GM23248 (cell line): ENCODE data around the gene RHOG. TPM values are rescaled to one million over a fixed set of nuclear protein-coding genes. Genes with fewer than 3 reads are reported as not detected.
A peak's percentile ranks its signal among the peaks of the same experiment; 100 is the strongest.
"Not testable (repeated sequence)": the region's sequence is repeated elsewhere in the genome, so short reads cannot be mapped to it uniquely, and the experiment has no call there.

ENCODE experiments used
- DNase-seq: peaks from one replicate; pipeline ENCODE4 v3.0.0-alpha.2; 2015
- H2AFZ ChIP-seq: fragments of 200-600 bp; sonication (generic); 2 replicates; pipeline ENCODE4 v1.6.1; 2016; ENCODE audit warnings: antibody characterized with exemption
- H3F3A ChIP-seq: fragments of 200-600 bp; sonication (generic); 2 replicates; pipeline ENCODE4 v1.6.1; 2016; ENCODE audit warnings: mild to moderate bottlenecking, antibody characterized with exemption, mixed run types; ENCODE audit not compliant: insufficient read depth
- H3K27ac ChIP-seq: fragments of 200-600 bp; sonication (generic); 2 replicates; pipeline ENCODE4 v1.5.1; 2016; ENCODE audit warnings: mild to moderate bottlenecking
- H3K27me3 ChIP-seq: fragments of 200-600 bp; sonication (generic); replicated peaks from 2 replicates; pipeline ENCODE4 v1.6.1; 2016; ENCODE audit warnings: mild to moderate bottlenecking; ENCODE audit not compliant: insufficient read depth
- H3K36me3 ChIP-seq: fragments of 200-600 bp; sonication (generic); 2 replicates; pipeline ENCODE4 v1.6.1; 2016; ENCODE audit warnings: low read depth, mild to moderate bottlenecking
- H3K4me1 ChIP-seq: fragments of 200-600 bp; sonication (generic); 2 replicates; pipeline ENCODE4 v1.6.1; 2016; ENCODE audit warnings: mild to moderate bottlenecking; ENCODE audit not compliant: insufficient read depth
- H3K4me2 ChIP-seq: fragments of 200-600 bp; sonication (generic); one replicate; pipeline ENCODE4 v1.6.1; 2016; ENCODE audit warnings: mild to moderate bottlenecking; ENCODE audit not compliant: unreplicated experiment
- H3K4me3 ChIP-seq: fragments of 200-600 bp; sonication (generic); 2 replicates; pipeline ENCODE4 v1.5.1; 2016; ENCODE audit warnings: mild to moderate bottlenecking
- H3K79me2 ChIP-seq: fragments of 200-600 bp; sonication (generic); 2 replicates; pipeline ENCODE4 v1.6.1; 2016; ENCODE audit warnings: mild to moderate bottlenecking; ENCODE audit not compliant: insufficient read depth
- H3K9ac ChIP-seq: fragments of 200-600 bp; sonication (generic); 2 replicates; pipeline ENCODE4 v1.6.1; 2016; ENCODE audit warnings: mild to moderate bottlenecking
- H3K9me2 ChIP-seq: fragments of 200-600 bp; sonication (generic); 2 replicates; pipeline ENCODE4 v1.6.1; 2016; ENCODE audit warnings: mixed run types, mild to moderate bottlenecking, moderate library complexity; ENCODE audit not compliant: insufficient read depth
- H3K9me3 ChIP-seq: fragments of 200-600 bp; sonication (generic); one replicate; pipeline ENCODE4 v1.6.1; 2017; ENCODE audit warnings: low read depth
- H4K20me1 ChIP-seq: fragments of 200-600 bp; sonication (generic); 2 replicates; pipeline ENCODE4 v1.6.0; 2016; ENCODE audit not compliant: insufficient read depth
- EZH2 ChIP-seq: fragments of 200-600 bp; sonication (generic); IDR thresholded peaks from 2 replicates; pipeline ENCODE4 v1.6.1; 2018; ENCODE audit warnings: antibody characterized with exemption, mild to moderate bottlenecking; ENCODE audit not compliant: insufficient read depth, poor library complexity, severe bottlenecking
- EZH2phosphoT487 ChIP-seq: fragments of 200-600 bp; sonication (generic); IDR thresholded peaks from 2 replicates; pipeline ENCODE4 v1.6.1; 2018; ENCODE audit warnings: antibody characterized with exemption, moderate library complexity, mild to moderate bottlenecking, low read depth; ENCODE audit not compliant: insufficient read depth
- WGBS, 2 experiments: methylation state at CpG; one replicate each; pipeline ENCODE4 v1.1.6; 2015 to 2017; ENCODE audit warnings: low lambda C conversion rate in 2 of 2, low coverage in 1 of 2; ENCODE audit errors: missing lambda C conversion rate in 2 of 2; 5-methylcytosine and 5-hydroxymethylcytosine counted together
- in situ Hi-C: fragments of 300-500 bp; cut with MboI; formaldehyde crosslinking; loops from 2 replicates; pipeline ENCODE4 v1.15.0; 2020
- polyA plus RNA-seq: library from polyadenylated mRNA; unstranded; fragments of >200 nt; fragmentation: Nextera tagmentation; extraction: Ambion mirVana; gene quantifications from 2 replicates; pipeline ENCODE4 v1.2.1, GENCODE V29; 2016
- total RNA-seq: library from RNA; depleted of rRNA; stranded (reverse); fragments of >200 nt; shearing (Covaris generic); gene quantifications from 2 replicates; pipeline ENCODE4 v1.2.3, GENCODE V29; 2014

Gene RHOG
- total and polyA plus RNA-seq, 2 experiments from 2014 or later: 45.5 to 61.4 TPM

- Histone ChIP-seq H3K36me3 (peaks cover 19% of the 10 kb centered on the region), H3F3A (0 out of 2 replicates have a peak, but pooled peaks cover 1% of the 10 kb centered on the region), H3K27ac (peak overlapping the region; percentile 87; the same call in 1 of the 2 replicates), H3K9me2 (no peaks in the 10 kb centered on the region), H3K4me2 (peak overlapping the region; percentile 96), H3K9me3 (no peaks in the 10 kb centered on the region), H4K20me1 (peaks cover 5% of the 10 kb centered on the region; the same call in 1 of the 2 replicates), H3K79me2 (peaks cover 70% of the 10 kb centered on the region), H3K4me3 (peak overlapping the region; percentile 98), H3K9ac (peak overlapping the region; percentile 99), H2AFZ (no peak overlapping the region), H3K4me1 (peaks cover 16% of the 10 kb centered on the region), H3K27me3 (no peaks in the 10 kb centered on the region)
- DNase-seq: peak; percentile 22
- in situ Hi-C loops: no loop called here
- no peak for TF ChIP-seq EZH2
- no peak for TF ChIP-seq EZH2phosphoT487
- 72 to 78% methylated on average over 8 of the region's 8 CpGs for WGBS, 2 experiments
These were observed 45.4 kb downstream of the RHOG start for GRCh38 chr11:3795131-3796001.

DNA sequence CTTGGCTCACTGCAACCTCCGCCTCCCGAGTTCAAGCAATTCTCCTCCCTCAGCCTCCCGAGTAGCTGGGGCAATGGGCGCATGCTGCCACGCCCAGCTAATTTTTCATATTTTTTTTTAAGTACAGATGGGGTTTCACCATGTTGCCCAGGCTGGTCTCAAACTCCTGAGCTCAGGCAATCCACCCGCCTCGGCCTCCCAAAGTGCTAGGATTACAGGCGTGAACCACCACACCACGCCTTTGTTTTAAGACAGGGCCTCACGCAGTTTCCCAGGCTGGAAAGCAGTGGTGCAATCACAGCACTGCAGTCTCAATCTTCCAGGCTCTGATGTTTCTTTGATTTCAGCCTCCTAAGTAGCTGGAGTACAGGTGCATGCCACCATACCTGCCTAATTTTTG is 46.4 kb downstream of the RHOG start:
- H3K9ac ChIP-seq, H4K20me1 ChIP-seq, H2AFZ ChIP-seq, H3K27ac ChIP-seq, H3F3A ChIP-seq, DNase-seq, H3K4me2 ChIP-seq, H3K27me3 ChIP-seq, H3K4me3 ChIP-seq, H3K9me3 ChIP-seq, in situ Hi-C loops, H3K9me2 ChIP-seq: not testable (repeated sequence)
- peaks cover 79% of the 10 kb centered on the region for H3K79me2 ChIP-seq
- peaks cover 19% of the 10 kb centered on the region for H3K36me3 ChIP-seq
- H3K4me1 ChIP-seq: peaks cover 16% of the 10 kb centered on the region
- WGBS, 2 experiments: 94% methylated on average over 10 of the region's 10 CpGs

GRCh38 chr11:3786781-3787428 is 53.9 kb downstream of the RHOG start:
- in situ Hi-C loops: no loop called here
- H2AFZ ChIP-seq: no peak overlapping the region
- no peaks in the 10 kb centered on the region for H3K9me3 ChIP-seq
- H3K4me3 ChIP-seq: peak overlapping the region; percentile 23; the same call in 1 of the 2 replicates
- peaks cover 4% of the 10 kb centered on the region; the same call in 1 of the 2 replicates for H3K36me3 ChIP-seq
- peak overlapping the region; percentile 9; the same call in 1 of the 2 replicates for H3K9ac ChIP-seq
- no peak for TF ChIP-seq EZH2
- H3K79me2 ChIP-seq: peaks cover 100% of the 10 kb centered on the region
- no peaks in the 10 kb centered on the region for H3K9me2 ChIP-seq
- H3K4me1 ChIP-seq: peaks cover 26% of the 10 kb centered on the region
- peak overlapping the region; percentile 40 for H3K4me2 ChIP-seq
- 66 to 67% methylated on average over 8 of the region's 8 CpGs for WGBS, 2 experiments
- H3K27me3 ChIP-seq: no peaks in the 10 kb centered on the region
- DNase-seq: peak; percentile 56
- peak overlapping the region; percentile 37 for H3K27ac ChIP-seq
- H4K20me1 ChIP-seq: peaks cover 14% of the 10 kb centered on the region
- H3F3A ChIP-seq: peaks cover 46% of the 10 kb centered on the region

DNA sequence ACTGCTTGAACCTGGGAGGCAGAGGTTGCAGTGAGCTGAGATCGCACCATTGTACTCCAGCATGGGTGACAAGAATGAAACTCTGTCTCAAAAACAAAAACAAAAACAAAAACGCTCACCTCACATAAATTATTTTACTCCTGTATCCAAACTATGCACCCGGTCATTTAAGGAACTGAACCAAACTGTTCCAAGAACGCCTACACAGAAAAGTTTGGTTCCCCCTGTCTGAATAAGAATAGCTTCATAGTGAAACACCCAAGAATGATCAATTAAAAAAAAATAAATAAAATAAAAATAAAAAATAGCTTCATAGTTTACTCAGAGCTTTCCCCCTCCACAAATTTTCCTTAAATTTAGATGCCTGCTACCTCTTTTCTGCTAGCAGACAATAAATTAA is 57.1 kb downstream of the RHOG start:
- Histone ChIP-seq H4K20me1 (peaks cover 10% of the 10 kb centered on the region; the same call in 1 of the 2 replicates), H3K36me3 (peaks cover 12% of the 10 kb centered on the region), H3F3A (peaks cover 60% of the 10 kb centered on the region), H3K27me3 (no peaks in the 10 kb centered on the region), H3K9me2 (no peaks in the 10 kb centered on the region), H3K9me3 (no peaks in the 10 kb centered on the region), H2AFZ (no peak overlapping the region), H3K4me1 (peaks cover 40% of the 10 kb centered on the region), H3K9ac (no peak overlapping the region), H3K79me2 (peaks cover 98% of the 10 kb centered on the region), H3K4me3 (no peak overlapping the region), H3K27ac (no peak overlapping the region), H3K4me2 (no peak overlapping the region)
- in situ Hi-C loops: no loop called here
- 88 to 93% methylated on average over 4 of the region's 4 CpGs for WGBS, 2 experiments
- no peak for TF ChIP-seq EZH2phosphoT487
- DNase-seq: no peak
